ENCODE data around the gene NOC3L. TPM values are rescaled to one million over a fixed set of nuclear protein-coding genes. Genes with fewer than 3 reads are reported as not detected.

NOC3L gene
- total and polyA plus RNA-seq, 10 of the 15 experiments (the other 5 are each of a cell fraction or from before 2014, with no cell fraction given): 27.8 to 51.4 (median 40.5) TPM

GRCh38 chr10:94344522-94345122, 18.1 kb downstream of the NOC3L start (continued):
- no peak for TF ChIP-seq BCL3 (IDR thresholded peaks at IDR 0.05; ENCODE audit: borderline replicate concordance, insufficient read depth, low read depth, low read length, poor library complexity, severe bottlenecking)
- peak in 1 of 2 experiments; percentile 68 for TF ChIP-seq EP300 (IDR thresholded peaks at IDR 0.05; ENCODE audit: borderline replicate concordance in 1 of 2, control insufficient read depth in 1 of 2, low read depth in 2 of 2, low read length in 2 of 2)
- TF ChIP-seq PAX8 (IDR thresholded peaks at IDR 0.05): no peak; the same call in 1 of the 2 replicates
- peak; percentile 55; the same call in 1 of the 2 replicates for TF ChIP-seq MEF2A (IDR thresholded peaks at IDR 0.05; ENCODE audit: insufficient read depth, low read depth, low read length)
- no peak for TF ChIP-seq ZNF24 (IDR thresholded peaks at IDR 0.05)
- peak; percentile 71; the same call in 1 of the 2 replicates for TF ChIP-seq ZNF384 (IDR thresholded peaks at IDR 0.05; ENCODE audit: borderline replicate concordance, low read depth, low read length)
- TF ChIP-seq E2F8 (IDR thresholded peaks at IDR 0.05; ENCODE audit: low read depth, partially characterized antibody): no peak
- TF ChIP-seq RCOR1 (conservative IDR thresholded peaks at IDR 0.05; ENCODE audit: low read depth, low read length): peak; percentile 68; the same call in 1 of the 2 replicates
- no peak for TF ChIP-seq NFYB (IDR thresholded peaks at IDR 0.05; ENCODE audit: insufficient read depth, low read depth, low read length)
- TF ChIP-seq ELK1 (IDR thresholded peaks at IDR 0.05; ENCODE audit: low read depth, low read length): 0 out of 2 replicates have a peak, but pooled peaks have one; percentile 33
- no peak for TF ChIP-seq HSF1 (IDR thresholded peaks at IDR 0.05; ENCODE audit: low read depth, low read length)
- TF ChIP-seq CBX3 (IDR thresholded peaks at IDR 0.05; ENCODE audit: borderline replicate concordance, low read depth): no peak
- no peak for TF ChIP-seq TCF7 (IDR thresholded peaks at IDR 0.05; ENCODE audit: borderline replicate concordance)
- TF ChIP-seq NR2C2 (IDR thresholded peaks at IDR 0.05; ENCODE audit: borderline replicate concordance, control insufficient read depth, insufficient read length, low read depth): no peak
- no peak for TF ChIP-seq ATF3 (IDR thresholded peaks at IDR 0.05; ENCODE audit: borderline replicate concordance, extremely low read depth, low read depth, low read length)
- TF ChIP-seq KAT2A (conservative IDR thresholded peaks at IDR 0.05; ENCODE audit: control insufficient read depth, low read depth, low read length): no peak
- TF ChIP-seq ATF2 (IDR thresholded peaks at IDR 0.05; ENCODE audit: low read length): peak; percentile 69
- no peak for TF ChIP-seq CBX5 (IDR thresholded peaks at IDR 0.05; ENCODE audit: low read depth)
- 0 out of 2 replicates have a peak, but pooled peaks have one; percentile 40 for TF ChIP-seq FOXM1 (IDR thresholded peaks at IDR 0.05; ENCODE audit: low read depth, low read length)
- TF ChIP-seq NFIC (IDR thresholded peaks at IDR 0.05; ENCODE audit: low read depth, low read length): no peak

Data from GM12878 (cell line).